B cell (primary cell): Measurements from ENCODE around the gene ZNF787. TPM values are rescaled to one million over a fixed set of nuclear protein-coding genes. Genes with fewer than 3 reads are reported as not detected.

ENCODE experiments used
- ATAC-seq: fragments of 200-7000 bp; cut with Tn5 transposase; one replicate; pipeline ENCODE4 v1.10.0; 2021; ENCODE audit warnings: low read depth, mild to moderate bottlenecking, moderate number of reproducible peaks, moderate library complexity
- CTCF ChIA-PET: fragments of 350-600 bp; sonication (Branson Sonifier 250); formaldehyde crosslinking; loops from one replicate; lab custom pipeline; 2021; ENCODE audit warnings: antibody characterized with exemption, inconsistent platforms; lab: Charles Lee
- POLR2A ChIA-PET: fragments of 350-600 bp; sonication (Branson Sonifier 250); formaldehyde crosslinking; loops from one replicate; lab custom pipeline; 2021; ENCODE audit warnings: antibody characterized with exemption; lab: Charles Lee
- DNase-seq: peaks from one replicate; pipeline ENCODE4 v3.0.0; 2013
- H2AFZ ChIP-seq: 2 replicates; pipeline ENCODE4 v1.6.1; 2012; ENCODE audit warnings: mild to moderate bottlenecking, low read depth, low read length; ENCODE audit not compliant: insufficient read depth, poor library complexity, severe bottlenecking
- H3K27ac ChIP-seq, 2 donors: 1 replicate in 1 of 2; 2 replicates in 1 of 2; pipeline ENCODE4 v1.5.1; 2012 to 2013; ENCODE audit warnings: low read length in 2 of 2, mild to moderate bottlenecking in 2 of 2, moderate library complexity in 1 of 2
- H3K27me3 ChIP-seq, 4 experiments: fragments of 200-600 bp in 1 of 4; sonication (generic) in 1 of 4; replicated peaks in 1 of 4; 1 replicate in 2 of 4; 2 replicates in 2 of 4; pipeline versions ENCODE4 v1.6.1 to v1.7.0; 2013 to 2016; ENCODE audit warnings: low read length in 3 of 4, mild to moderate bottlenecking in 2 of 4, mixed read lengths in 1 of 4, moderate library complexity in 1 of 4; ENCODE audit not compliant: insufficient read depth in 4 of 4, control insufficient read depth in 3 of 4; ENCODE audit errors: control extremely low read depth in 1 of 4
- H3K36me3 ChIP-seq, 2 experiments: replicated peaks in 1 of 2; 1 replicate in 1 of 2; 2 replicates in 1 of 2; pipeline versions ENCODE4 v1.6.1 to v1.7.1; 2013; ENCODE audit warnings: low read length in 1 of 2; ENCODE audit not compliant: insufficient read depth in 2 of 2, control insufficient read depth in 1 of 2; ENCODE audit errors: control extremely low read depth in 1 of 2, extremely low read depth in 1 of 2
- H3K4me1 ChIP-seq, 2 donors: fragments of 200-600 bp in 1 of 2; sonication (generic) in 1 of 2; 1 replicate in 1 of 2; 2 replicates in 1 of 2; pipeline versions ENCODE4 v1.5.1 to v1.6.1; 2013 to 2017; ENCODE audit warnings: low read length in 2 of 2; ENCODE audit not compliant: control insufficient read depth in 2 of 2, insufficient read depth in 2 of 2
- H3K4me2 ChIP-seq: replicated peaks from 2 replicates; pipeline ENCODE3; 2012; ENCODE audit warnings: mild to moderate bottlenecking, low read depth, low read length; ENCODE audit not compliant: poor library complexity, severe bottlenecking
- H3K4me3 ChIP-seq, 5 experiments: fragments of 200-600 bp in 1 of 5; sonication (generic) in 1 of 5; 1 replicate in 3 of 5; 2 replicates in 2 of 5; pipeline versions ENCODE4 v1.5.1 to v1.7.0; 2011 to 2016; ENCODE audit warnings: low read length in 4 of 5, mild to moderate bottlenecking in 4 of 5, low read depth in 2 of 5, control low read depth in 1 of 5, moderate library complexity in 1 of 5; ENCODE audit not compliant: insufficient read depth in 1 of 5; ENCODE audit errors: control extremely low read depth in 1 of 5, extremely low read depth in 1 of 5
- H3K79me2 ChIP-seq: fragments of 200-600 bp; sonication (generic); one replicate; pipeline ENCODE4 v1.6.0; 2016; ENCODE audit warnings: low read length; ENCODE audit not compliant: control insufficient read depth, insufficient read depth
- H3K9ac ChIP-seq: fragments of 200-600 bp; sonication (generic); 2 replicates; pipeline ENCODE4 v1.6.1; 2017; ENCODE audit warnings: mild to moderate bottlenecking, low read length, moderate library complexity
- H3K9me3 ChIP-seq, 3 donors: one replicate each; pipeline versions ENCODE4 v1.6.1 to v1.7.1; 2013; ENCODE audit warnings: low read length in 2 of 3; ENCODE audit not compliant: control insufficient read depth in 2 of 3, insufficient read depth in 1 of 3; ENCODE audit errors: control extremely low read depth in 1 of 3
- H4K20me1 ChIP-seq: 2 replicates; pipeline ENCODE4 v1.6.0; 2012; ENCODE audit warnings: mild to moderate bottlenecking, low read length; ENCODE audit not compliant: insufficient read depth, control insufficient read depth, poor library complexity, severe bottlenecking
- H3K27ac Mint-ChIP-seq: one replicate; pipeline ENCODE4 v1.8.0; 2021; ENCODE audit warnings: mixed read lengths
- H3K27me3 Mint-ChIP-seq: one replicate; pipeline ENCODE4 v1.8.0; 2021; ENCODE audit warnings: mixed read lengths
- H3K4me1 Mint-ChIP-seq: one replicate; pipeline ENCODE4 v1.8.0; 2021; ENCODE audit warnings: mixed read lengths
- H3K4me3 Mint-ChIP-seq: one replicate; pipeline ENCODE4 v1.8.0; 2021; ENCODE audit warnings: mixed read lengths
- H3K9me3 Mint-ChIP-seq: one replicate; pipeline ENCODE4 v1.8.0; 2022; ENCODE audit warnings: mixed read lengths; ENCODE audit not compliant: insufficient read depth
- EZH2 ChIP-seq: IDR thresholded peaks from 2 replicates; pipeline ENCODE4 v1.6.1; 2012; ENCODE audit warnings: borderline replicate concordance, low read depth, mild to moderate bottlenecking, moderate library complexity, low read length; ENCODE audit not compliant: insufficient read depth, poor library complexity, severe bottlenecking
- WGBS: methylation state at CpG from one replicate; pipeline ENCODE4 v1.1.5; 2013; ENCODE audit warnings: missing lambda C conversion rate; ENCODE audit not compliant: insufficient coverage; 5-methylcytosine and 5-hydroxymethylcytosine counted together
- intact Hi-C: fragments of 100-400 bp; cut with micrococcal nuclease; formaldehyde crosslinking; loops from one replicate; pipeline ENCODE4 v1.10.0; 2022
- polyA plus RNA-seq: library from polyadenylated mRNA; depleted of rRNA; stranded (reverse); fragments of >200 nt; gene quantifications from 2 replicates; pipeline ENCODE4 v1.2.3, GENCODE V29; 2012
- total RNA-seq, 2 donors: library from RNA; stranded (reverse); fragments of 120-200 nt in 1 of 2; gene quantifications; 1 replicate in 1 of 2; 2 replicates in 1 of 2; pipeline versions ENCODE4 v1.2.3 to v1.2.4, GENCODE V29; 2013 to 2022
- TF ChIP-seq, protein P1 (sequence below): fragments of 200-600 bp; IDR thresholded peaks from one replicate; pipeline ENCODE4 v1.8.0; 2022; ENCODE audit warnings: antibody characterized with exemption, mild to moderate bottlenecking

Gene ZNF787
- total and polyA plus RNA-seq, 2 donors (not counting 1 experiment from before 2014, with no cell fraction given), result 19.6 to 47.9 TPM

DNA sequence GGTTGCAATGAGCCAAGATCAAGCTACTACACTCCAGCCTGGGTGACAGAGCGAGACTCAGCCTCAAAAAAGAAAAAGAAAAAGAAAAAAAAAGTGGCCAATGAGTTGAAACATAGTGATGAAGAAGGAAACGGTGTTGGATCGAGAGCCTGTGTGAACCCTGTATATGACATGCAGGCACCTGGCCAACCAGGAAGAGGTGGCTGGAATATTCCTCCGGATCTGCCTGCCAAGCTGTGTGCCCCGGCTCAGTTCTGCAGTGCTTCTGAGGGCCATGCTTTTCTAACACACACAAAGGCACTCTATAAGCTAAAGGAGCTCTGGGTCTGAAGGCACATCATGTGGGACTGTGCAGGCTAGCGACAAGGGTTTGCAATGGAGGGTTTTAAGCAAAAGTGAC lies 16.3 kb upstream of the ZNF787 start:
- intact Hi-C loops, result no loop called here
- CTCF ChIA-PET, result interaction anchor here (1.7 kb wide), 1 partner anchor 32 kb away, joined by 5 read pairs; no protein-coding TSS in a partner anchor
- H3K27me3 ChIP-seq, result no peaks in the 10 kb centered on the region
- 85% methylated on average over 5 of the region's 6 CpGs for WGBS
- H4K20me1 ChIP-seq, result no peaks in the 10 kb centered on the region
- H3K27me3 Mint-ChIP-seq, result no peaks in the 10 kb centered on the region
- DNase-seq (no peak), ATAC-seq (no peak)
- no peak overlapping the region for H3K9ac ChIP-seq
- H3K4me1 Mint-ChIP-seq, result peaks cover 32% of the 10 kb centered on the region
- H3K27ac Mint-ChIP-seq, result no peak overlapping the region
- no peaks in the 10 kb centered on the region for H3K9me3 ChIP-seq
- H3K4me3 Mint-ChIP-seq, result no peak overlapping the region
- H3K4me1 ChIP-seq, result peaks cover 23 to 32% of the 10 kb centered on the region in 2 donors
- TF ChIP-seq, protein P1, sequence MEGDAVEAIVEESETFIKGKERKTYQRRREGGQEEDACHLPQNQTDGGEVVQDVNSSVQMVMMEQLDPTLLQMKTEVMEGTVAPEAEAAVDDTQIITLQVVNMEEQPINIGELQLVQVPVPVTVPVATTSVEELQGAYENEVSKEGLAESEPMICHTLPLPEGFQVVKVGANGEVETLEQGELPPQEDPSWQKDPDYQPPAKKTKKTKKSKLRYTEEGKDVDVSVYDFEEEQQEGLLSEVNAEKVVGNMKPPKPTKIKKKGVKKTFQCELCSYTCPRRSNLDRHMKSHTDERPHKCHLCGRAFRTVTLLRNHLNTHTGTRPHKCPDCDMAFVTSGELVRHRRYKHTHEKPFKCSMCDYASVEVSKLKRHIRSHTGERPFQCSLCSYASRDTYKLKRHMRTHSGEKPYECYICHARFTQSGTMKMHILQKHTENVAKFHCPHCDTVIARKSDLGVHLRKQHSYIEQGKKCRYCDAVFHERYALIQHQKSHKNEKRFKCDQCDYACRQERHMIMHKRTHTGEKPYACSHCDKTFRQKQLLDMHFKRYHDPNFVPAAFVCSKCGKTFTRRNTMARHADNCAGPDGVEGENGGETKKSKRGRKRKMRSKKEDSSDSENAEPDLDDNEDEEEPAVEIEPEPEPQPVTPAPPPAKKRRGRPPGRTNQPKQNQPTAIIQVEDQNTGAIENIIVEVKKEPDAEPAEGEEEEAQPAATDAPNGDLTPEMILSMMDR, result no peak
- no peak for TF ChIP-seq EZH2
- no peak overlapping the region for H3K4me2 ChIP-seq
- H3K4me3 ChIP-seq, result no peak overlapping the region
- H3K79me2 ChIP-seq, result peaks cover 12% of the 10 kb centered on the region
- H3K9me3 Mint-ChIP-seq, result no peaks in the 10 kb centered on the region
- no peak overlapping the region for H2AFZ ChIP-seq
- POLR2A ChIA-PET, result no interaction called here
- no peak overlapping the region for H3K27ac ChIP-seq
- no peaks in the 10 kb centered on the region for H3K36me3 ChIP-seq

DNA sequence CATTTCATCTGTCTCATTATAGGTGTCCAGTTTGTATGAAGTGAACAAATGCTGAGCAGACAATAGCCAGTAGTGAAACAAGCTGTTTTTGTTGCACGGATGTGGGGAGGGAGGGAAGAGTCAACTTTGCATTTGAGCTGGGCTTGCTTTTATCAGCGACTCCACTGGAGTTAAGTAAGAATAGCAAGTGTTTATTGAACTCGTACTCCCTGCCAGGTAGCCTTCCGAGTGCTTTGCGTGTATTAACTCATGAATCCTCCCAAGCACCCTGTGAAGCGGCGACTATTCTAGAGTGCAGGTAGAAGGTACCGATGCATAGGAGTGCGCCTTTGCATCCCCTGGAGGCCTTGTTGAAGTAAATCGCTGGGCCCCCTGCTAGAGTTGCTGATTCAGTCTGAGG lies 15.3 kb upstream of the ZNF787 start:
- ATAC-seq (no peak), DNase-seq (no peak)
- H4K20me1 ChIP-seq, result no peaks in the 10 kb centered on the region
- H2AFZ ChIP-seq, result no peak overlapping the region
- H3K27ac ChIP-seq, result no peak overlapping the region
- no peak overlapping the region for H3K9ac ChIP-seq
- Mint-ChIP-seq H3K27ac (peak overlapping the region; percentile 11), H3K4me1 (peaks cover 29% of the 10 kb centered on the region), H3K27me3 (no peaks in the 10 kb centered on the region), H3K9me3 (no peaks in the 10 kb centered on the region), H3K4me3 (no peak overlapping the region)
- intact Hi-C loops, result no loop called here
- WGBS, result 89% methylated on average over 10 of the region's 10 CpGs
- POLR2A ChIA-PET, result no interaction called here
- H3K27me3 ChIP-seq, result no peaks in the 10 kb centered on the region
- H3K4me1 ChIP-seq, result peaks cover 17 to 24% of the 10 kb centered on the region in 2 donors
- H3K9me3 ChIP-seq, result no peaks in the 10 kb centered on the region
- no peak overlapping the region for H3K4me3 ChIP-seq
- H3K4me2 ChIP-seq, result no peak overlapping the region
- CTCF ChIA-PET, result interaction anchor here (1.0 to 1.7 kb wide), 3 partner anchors 15 to 56 kb away, joined by 3 to 5 read pairs (median 4); partner anchors contain the start of gene ZNF787
- no peak for TF ChIP-seq EZH2
- TF ChIP-seq, protein P1, result no peak
- peaks cover 3% of the 10 kb centered on the region for H3K79me2 ChIP-seq
- no peaks in the 10 kb centered on the region for H3K36me3 ChIP-seq
